HG03066 (cell line): ENCODE data around the gene DNAJC3.
"Not testable (repeated sequence)": the region's sequence is repeated elsewhere in the genome, so short reads cannot be mapped to it uniquely, and the experiment has no call there.

Source experiments
- ATAC-seq: cut with Tn5 transposase; IDR thresholded peaks from one replicate; pipeline ENCODE4 v1.9.1; 2021; ENCODE audit warnings: low read depth; ENCODE audit not compliant: unreplicated experiment

The DNAJC3 gene

GRCh38 chr13:95671597-95671996 lies 5.3 kb upstream of the DNAJC3 start:
- no peak for ATAC-seq

GRCh38 chr13:95676105-95676761 lies 706 bp upstream of the DNAJC3 start:
- peak; percentile 15 for ATAC-seq

DNA sequence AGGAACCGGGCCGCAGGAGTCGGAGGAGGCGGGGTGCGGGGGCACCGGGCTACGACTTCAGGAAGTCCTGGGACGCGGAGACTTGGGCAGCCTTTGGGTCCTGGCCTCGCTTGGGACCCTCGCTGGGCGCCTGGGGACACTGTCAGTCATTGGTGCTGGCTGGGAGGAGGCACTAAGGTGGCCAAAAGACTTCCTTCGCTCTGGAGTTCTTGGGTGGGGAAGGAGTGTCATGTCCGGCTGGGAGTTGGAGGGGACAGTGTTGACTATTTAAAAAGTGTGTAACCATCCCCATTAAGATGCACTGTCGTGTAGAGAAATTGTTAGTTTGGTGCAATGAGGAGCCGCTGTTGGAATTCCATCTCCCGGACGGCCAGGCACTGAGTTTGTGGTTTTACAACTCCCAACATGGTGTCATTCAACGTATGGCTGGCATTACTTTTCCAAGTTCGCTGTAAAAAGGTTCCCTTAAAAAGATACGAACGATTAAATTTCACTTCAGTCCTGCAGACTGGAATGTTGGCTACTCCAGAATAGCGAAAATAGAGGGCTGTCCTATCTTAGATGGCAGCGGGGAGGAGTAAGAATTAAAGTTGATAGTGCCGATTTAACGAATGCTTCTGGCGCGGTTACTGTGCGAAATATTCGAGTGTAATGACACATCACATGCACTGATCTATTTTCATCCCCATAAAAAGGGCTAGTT lies 776 bp downstream of the DNAJC3 start:
- peak; percentile 6 for ATAC-seq

GRCh38 chr13:95678967-95679366 lies 2.0 kb downstream of the DNAJC3 start:
- no peak for ATAC-seq

DNA sequence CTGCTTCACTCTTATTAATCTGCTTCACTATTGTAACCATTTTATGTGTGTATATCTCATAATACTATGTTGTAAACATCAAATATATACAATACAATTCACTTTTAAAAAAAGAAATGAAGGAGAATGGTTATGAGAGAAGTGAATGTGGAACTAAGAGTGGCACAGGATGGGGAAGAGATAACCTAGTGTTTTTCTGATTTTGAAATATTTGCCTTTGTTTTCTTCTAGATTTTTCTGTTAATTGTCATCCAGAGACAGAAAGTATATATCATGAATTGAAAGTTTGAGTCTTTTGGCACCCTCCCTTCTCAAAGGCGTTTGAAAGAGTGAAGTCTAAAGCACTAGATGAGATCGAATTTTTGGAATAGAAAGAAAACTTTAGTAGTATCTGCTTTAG lies 2.8 kb downstream of the DNAJC3 start:
- ATAC-seq: no peak

DNA sequence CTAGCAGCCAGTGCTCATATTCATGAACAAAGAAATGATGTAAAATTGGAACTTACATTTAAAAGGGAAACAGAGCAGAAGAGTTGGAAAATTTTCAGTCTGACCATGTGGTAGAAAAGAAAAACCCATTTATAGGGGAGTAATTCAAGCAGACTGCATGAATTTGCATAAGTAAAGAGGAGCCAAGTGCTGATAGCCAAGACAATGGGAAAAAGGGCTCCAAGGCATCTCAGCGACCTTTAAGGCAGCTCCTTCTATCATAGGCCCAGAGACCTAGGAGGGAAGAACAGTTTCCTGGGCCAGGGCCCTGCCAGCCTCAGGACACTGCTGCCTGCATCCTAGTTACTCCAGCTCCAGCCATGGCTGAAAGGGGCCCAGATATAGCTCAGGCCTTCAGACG lies 7.5 kb downstream of the DNAJC3 start:
- ATAC-seq: no peak

DNA sequence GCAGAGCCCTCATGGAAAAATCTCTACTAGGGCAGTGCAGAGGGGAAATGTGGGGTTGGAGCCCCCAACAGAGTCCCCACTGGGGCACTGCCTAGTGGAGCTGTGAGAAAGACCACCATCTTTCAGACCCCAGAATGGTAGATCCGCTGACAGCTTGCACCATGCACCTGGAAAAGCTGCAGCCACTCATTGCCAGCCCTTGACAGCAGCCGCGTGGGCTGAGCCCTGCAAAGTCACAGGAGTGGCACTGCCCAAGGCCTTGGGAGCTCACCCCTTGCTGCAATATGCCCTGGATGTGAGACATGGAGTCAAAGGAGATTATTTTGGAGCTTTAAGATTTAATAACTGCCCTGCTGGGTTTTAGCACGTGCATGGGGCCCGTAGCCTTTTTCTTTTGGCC lies 8.0 kb downstream of the DNAJC3 start:
- ATAC-seq: not testable (repeated sequence)

DNA sequence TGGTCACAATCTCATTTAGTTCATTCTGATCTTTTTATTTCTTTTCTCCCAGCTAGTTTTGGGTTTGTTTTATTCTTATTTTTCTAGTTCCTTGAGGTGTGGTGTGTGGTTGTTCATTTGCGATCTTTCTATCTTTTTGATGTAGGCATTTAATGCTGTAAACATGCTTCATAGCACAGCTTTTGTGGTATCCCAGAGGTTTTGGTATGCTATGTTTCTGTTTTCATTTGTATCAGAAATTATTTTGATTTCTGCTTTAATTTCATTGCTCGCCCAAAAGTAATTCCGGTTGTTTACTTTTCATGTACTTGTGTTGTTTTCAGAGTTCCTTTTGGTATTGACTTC lies 12.6 kb downstream of the DNAJC3 start:
- no peak for ATAC-seq

DNA sequence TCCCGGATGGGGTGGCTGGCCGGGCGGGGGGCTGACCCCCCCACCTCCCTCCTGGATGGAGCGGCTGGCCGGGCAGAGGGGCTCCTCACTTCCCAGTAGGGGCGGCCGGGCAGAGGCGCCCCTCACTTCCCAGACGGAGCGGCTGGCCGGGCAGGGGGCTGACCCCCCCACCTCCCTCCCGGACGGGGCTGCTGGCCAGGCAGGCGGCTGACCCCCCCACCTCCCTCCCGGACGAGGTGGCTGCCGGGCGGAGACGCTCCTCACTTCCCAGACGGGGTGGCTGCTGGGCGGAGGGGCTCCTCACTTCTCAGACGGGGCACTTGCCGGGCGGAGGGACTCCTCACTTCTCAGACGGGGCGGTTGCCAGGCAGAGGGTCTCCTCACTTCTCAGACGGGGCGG lies 14.0 kb downstream of the DNAJC3 start:
- not testable (repeated sequence) for ATAC-seq

- no peak for ATAC-seq
Measured at GRCh38 chr13:95697052-95697680, 20.2 kb downstream of the DNAJC3 start.

- ATAC-seq: no peak
Measured at GRCh38 chr13:95698047-95698749, 21.3 kb downstream of the DNAJC3 start.

DNA sequence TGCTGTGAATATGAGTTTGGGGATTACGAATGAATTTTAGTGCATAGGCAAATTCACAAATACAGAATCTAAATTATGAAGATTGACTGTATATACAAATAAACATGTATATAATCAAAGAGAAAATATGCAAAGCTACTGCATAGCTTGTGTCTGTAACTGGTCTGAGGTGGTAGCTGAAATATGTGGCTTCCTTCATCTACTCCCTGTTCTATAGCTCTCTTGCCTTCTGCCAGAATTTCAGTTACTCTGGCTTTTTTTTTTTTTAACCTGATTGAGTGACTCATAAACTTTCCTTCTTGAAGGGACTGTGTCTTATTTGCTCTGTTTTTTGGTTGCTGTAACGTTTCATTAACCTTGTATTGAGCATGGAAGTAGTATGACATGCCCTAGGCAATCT lies 26.6 kb downstream of the DNAJC3 start:
- ATAC-seq: no peak

DNA sequence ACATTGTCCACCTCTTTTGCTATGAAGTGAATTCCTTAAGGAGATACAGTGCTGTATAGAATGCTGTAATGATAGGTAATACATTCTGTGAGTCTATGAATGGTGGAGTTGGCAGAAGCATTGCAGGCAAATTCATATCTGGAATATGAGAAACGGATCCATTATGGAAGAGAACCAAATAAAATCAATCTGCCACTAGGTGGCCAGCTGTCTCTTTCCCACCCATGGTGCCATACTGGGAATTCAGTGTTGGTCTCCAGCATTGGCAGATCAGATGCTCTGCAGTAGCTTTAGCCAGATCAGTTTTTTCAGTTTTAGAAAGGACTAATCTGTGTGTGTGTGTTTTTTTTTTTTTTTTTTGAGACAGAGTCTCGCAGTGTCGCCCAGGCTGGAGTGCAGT lies 27.6 kb downstream of the DNAJC3 start:
- no peak for ATAC-seq

- ATAC-seq: no peak
Measured at GRCh38 chr13:95706356-95706755, 29.4 kb downstream of the DNAJC3 start.

GRCh38 chr13:95707035-95707434 lies 30.1 kb downstream of the DNAJC3 start:
- no peak for ATAC-seq

DNA sequence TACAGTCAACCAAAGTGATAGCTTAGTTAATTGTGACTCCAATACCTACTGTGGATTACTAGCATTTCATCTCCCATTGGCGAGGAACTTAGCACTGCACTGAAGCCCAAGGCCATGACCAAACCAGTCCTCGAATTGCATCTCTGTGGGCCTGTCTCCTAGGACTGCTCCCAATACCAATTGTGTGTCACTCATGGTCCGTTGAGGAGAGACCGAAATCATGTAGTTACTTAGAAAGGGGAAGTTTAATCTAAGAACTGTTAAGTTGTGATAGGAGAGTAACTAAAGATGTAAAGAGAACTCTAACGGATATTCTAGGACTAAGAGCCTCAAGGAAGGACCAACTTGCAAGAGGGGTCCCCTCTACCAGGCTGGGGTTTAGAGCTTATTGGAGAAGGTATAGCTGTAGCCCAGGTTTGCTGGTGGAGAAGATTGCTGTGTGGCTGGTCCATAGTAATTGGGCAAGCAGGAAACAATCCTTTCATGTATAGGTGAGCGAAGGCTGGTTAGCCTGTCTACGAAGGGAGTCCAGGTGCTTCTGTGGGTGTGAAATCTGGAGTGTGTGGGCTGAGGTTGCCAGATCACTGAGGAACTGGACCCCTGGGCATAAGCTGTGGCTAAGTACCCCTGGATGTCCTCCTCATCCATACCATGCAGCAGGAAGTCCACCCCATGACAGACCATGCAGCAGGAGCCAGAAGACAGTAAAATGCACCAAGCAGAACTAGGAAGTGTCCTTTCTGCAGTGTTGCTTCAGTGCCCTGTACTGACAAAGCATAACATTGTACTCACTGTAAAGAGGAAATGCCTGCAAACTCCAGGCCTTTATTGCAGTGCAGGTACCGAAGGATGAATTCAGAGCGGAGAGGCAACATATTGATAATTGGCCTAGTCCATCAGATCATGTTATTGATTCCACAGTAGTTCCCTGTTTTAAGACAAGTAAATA lies 30.8 kb downstream of the DNAJC3 start:
- no peak for ATAC-seq

DNA sequence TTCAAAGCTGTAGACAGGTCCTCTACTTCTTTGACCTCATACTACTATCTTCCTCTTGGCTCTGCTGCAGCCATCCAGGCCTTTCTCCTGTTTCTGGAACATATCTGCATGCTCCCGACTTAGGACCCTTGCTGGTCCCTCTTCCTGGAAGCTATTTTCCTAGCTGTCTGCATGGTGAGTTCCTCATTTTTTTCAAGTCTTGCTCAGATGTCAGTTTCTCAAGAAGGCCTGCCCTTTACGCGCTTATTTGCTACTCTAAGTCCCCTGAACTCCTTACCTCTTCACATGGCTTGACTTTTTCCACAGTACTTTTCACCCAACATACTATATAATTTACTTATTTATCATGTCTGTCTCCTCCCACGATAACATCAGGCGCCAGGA lies 31.4 kb downstream of the DNAJC3 start:
- ATAC-seq: no peak

DNA sequence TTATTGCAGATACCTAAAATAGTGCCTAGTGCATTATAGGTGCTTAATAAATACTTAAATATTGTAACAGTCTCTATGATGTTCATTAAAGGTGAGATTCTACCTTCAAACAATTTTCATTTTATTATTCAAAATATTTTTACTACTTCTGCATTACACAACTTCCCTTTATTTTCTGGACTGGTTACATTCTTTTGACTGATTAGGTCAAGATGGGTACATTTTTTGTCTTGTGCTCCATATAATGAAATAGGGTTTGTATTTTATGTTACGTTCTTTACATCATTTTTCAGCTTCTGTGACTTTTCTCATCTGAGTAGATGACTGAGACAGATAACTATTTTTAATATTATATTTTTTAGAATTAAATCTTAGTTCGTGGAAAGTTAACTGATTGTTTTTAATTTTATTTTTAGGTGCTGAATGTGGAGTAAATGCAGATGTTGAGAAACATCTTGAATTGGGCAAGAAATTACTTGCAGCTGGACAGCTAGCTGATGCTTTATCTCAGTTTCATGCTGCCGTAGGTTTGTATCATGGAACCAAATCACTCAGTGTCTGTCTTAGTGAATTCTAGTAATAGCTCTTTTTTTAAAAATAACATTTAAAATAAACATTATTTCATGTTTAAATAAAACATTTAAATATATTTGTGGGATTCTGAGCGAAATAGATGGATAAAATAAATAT lies 32.0 kb downstream of the DNAJC3 start:
- ATAC-seq: no peak

- ATAC-seq: no peak
Measured at GRCh38 chr13:95710313-95710712, 33.4 kb downstream of the DNAJC3 start.

GRCh38 chr13:95712846-95713245 lies 35.9 kb downstream of the DNAJC3 start:
- ATAC-seq: not testable (repeated sequence)
